ENCODE data around the gene CLCN6. TPM values are rescaled to one million over a fixed set of nuclear protein-coding genes. Genes with fewer than 3 reads are reported as not detected.

The CLCN6 gene
- polyA plus RNA-seq, 1 experiment, result 6.1 TPM

- TF ChIP-seq CTCF (IDR thresholded peaks at IDR 0.05; ENCODE audit: insufficient read depth, low read depth, low read length), result no peak
- no peak for DNase-seq (ENCODE audit: low read depth)
- CTCF ChIA-PET, result interaction anchor here (1.0 kb wide), 1 partner anchor 35 kb away, joined by 3 read pairs; no protein-coding TSS in a partner anchor
These were observed 52.6 kb downstream of the CLCN6 start, which contains the start of gene NPPB for GRCh38 chr1:11858613-11858967. Gene NPPB, minus strand, starts transcription at chr1:11858945. Its CDS starts 112 bp downstream, at chr1:11858833.

GRCh38 chr1:11858968-11859871 lies 53.2 kb downstream of the CLCN6 start:
- H3K4me3 ChIP-seq (ENCODE audit: low read depth, low read length), result no peak overlapping the region
- no peak for DNase-seq (ENCODE audit: low read depth)
- TF ChIP-seq CTCF (IDR thresholded peaks at IDR 0.05; ENCODE audit: insufficient read depth, low read depth, low read length), result peak; percentile 48
- no peaks in the 10 kb centered on the region for H3K36me3 ChIP-seq (ENCODE audit: control insufficient read depth, insufficient read depth, low read length)
- POLR2A ChIA-PET, result no interaction called here
- peaks cover 17% of the 10 kb centered on the region for H3K27me3 ChIP-seq (ENCODE audit: control insufficient read depth, insufficient read depth, low read length)
- CTCF ChIA-PET, result interaction anchor here (1.8 kb wide), 1 partner anchor 34 kb away, joined by 4 read pairs; no protein-coding TSS in a partner anchor

More at GRCh38 chr1:11858613-11858967, 52.6 kb downstream of the CLCN6 start, which contains the start of gene NPPB:
- H3K4me3 ChIP-seq (ENCODE audit: low read depth, low read length), result no peak within 1 kb of the TSS
- POLR2A ChIA-PET, result no interaction called here
- H3K27me3 ChIP-seq (ENCODE audit: control insufficient read depth, insufficient read depth, low read length), result peaks cover 18% of the 10 kb centered on the region
- no peaks in the 10 kb centered on the region for H3K36me3 ChIP-seq (ENCODE audit: control insufficient read depth, insufficient read depth, low read length)

GRCh38 chr1:11860083-11860482 lies 54.1 kb downstream of the CLCN6 start:
- Histone ChIP-seq H3K4me3 (ENCODE audit: low read depth, low read length) (no peak overlapping the region), H3K36me3 (ENCODE audit: control insufficient read depth, insufficient read depth, low read length) (no peaks in the 10 kb centered on the region), H3K27me3 (ENCODE audit: control insufficient read depth, insufficient read depth, low read length) (peaks cover 17% of the 10 kb centered on the region)
- DNase-seq (ENCODE audit: low read depth), result no peak
- TF ChIP-seq CTCF (IDR thresholded peaks at IDR 0.05; ENCODE audit: insufficient read depth, low read depth, low read length), result no peak
- ChIA-PET POLR2A (no interaction called here), CTCF (interaction anchor here (1.8 kb wide), 1 partner anchor 33 kb away, joined by 4 read pairs; no protein-coding TSS in a partner anchor)

GRCh38 chr1:11860587-11860986 lies 54.6 kb downstream of the CLCN6 start:
- CTCF ChIA-PET, result interaction anchor here (1.8 kb wide), 1 partner anchor 32 kb away, joined by 4 read pairs; no protein-coding TSS in a partner anchor
- H3K27me3 ChIP-seq (ENCODE audit: control insufficient read depth, insufficient read depth, low read length), result peaks cover 17% of the 10 kb centered on the region
- H3K4me3 ChIP-seq (ENCODE audit: low read depth, low read length), result no peak overlapping the region
- H3K36me3 ChIP-seq (ENCODE audit: control insufficient read depth, insufficient read depth, low read length), result no peaks in the 10 kb centered on the region
- POLR2A ChIA-PET, result no interaction called here
- no peak for DNase-seq (ENCODE audit: low read depth)
- no peak for TF ChIP-seq CTCF (IDR thresholded peaks at IDR 0.05; ENCODE audit: insufficient read depth, low read depth, low read length)

- no peak for DNase-seq (ENCODE audit: low read depth)
- H3K27me3 ChIP-seq (ENCODE audit: control insufficient read depth, insufficient read depth, low read length), result peaks cover 12% of the 10 kb centered on the region
- POLR2A ChIA-PET, result no interaction called here
- no peak overlapping the region for H3K4me3 ChIP-seq (ENCODE audit: low read depth, low read length)
- CTCF ChIA-PET, result interaction anchor here (1.1 to 1.5 kb wide), 2 partner anchors 20 to 24 kb away, joined by 3 read pairs; no protein-coding TSS in a partner anchor
- H3K36me3 ChIP-seq (ENCODE audit: control insufficient read depth, insufficient read depth, low read length), result no peaks in the 10 kb centered on the region
- no peak for TF ChIP-seq CTCF (IDR thresholded peaks at IDR 0.05; ENCODE audit: insufficient read depth, low read depth, low read length)
These were observed 56.9 kb downstream of the CLCN6 start for GRCh38 chr1:11862890-11863289.
